Hepatocyte (in vitro differentiated cells): ENCODE measurements around the gene STXBP1.
A peak's percentile ranks its signal among the peaks of the same experiment; 100 is the strongest.

Experiments used
- EZH2 ChIP-seq: fragments of 200-600 bp; sonication (generic); IDR thresholded peaks from 2 replicates; pipeline ENCODE4 v1.6.1; 2016; ENCODE audit warnings: antibody characterized with exemption, mild to moderate bottlenecking, borderline replicate concordance
- TF ChIP-seq, protein P1 (sequence below): fragments of 200-600 bp; sonication (generic); IDR thresholded peaks from 2 replicates; pipeline ENCODE4 v1.5.1; 2016; ENCODE audit warnings: antibody characterized with exemption, mild to moderate bottlenecking; ENCODE audit not compliant: poor library complexity

DNA sequence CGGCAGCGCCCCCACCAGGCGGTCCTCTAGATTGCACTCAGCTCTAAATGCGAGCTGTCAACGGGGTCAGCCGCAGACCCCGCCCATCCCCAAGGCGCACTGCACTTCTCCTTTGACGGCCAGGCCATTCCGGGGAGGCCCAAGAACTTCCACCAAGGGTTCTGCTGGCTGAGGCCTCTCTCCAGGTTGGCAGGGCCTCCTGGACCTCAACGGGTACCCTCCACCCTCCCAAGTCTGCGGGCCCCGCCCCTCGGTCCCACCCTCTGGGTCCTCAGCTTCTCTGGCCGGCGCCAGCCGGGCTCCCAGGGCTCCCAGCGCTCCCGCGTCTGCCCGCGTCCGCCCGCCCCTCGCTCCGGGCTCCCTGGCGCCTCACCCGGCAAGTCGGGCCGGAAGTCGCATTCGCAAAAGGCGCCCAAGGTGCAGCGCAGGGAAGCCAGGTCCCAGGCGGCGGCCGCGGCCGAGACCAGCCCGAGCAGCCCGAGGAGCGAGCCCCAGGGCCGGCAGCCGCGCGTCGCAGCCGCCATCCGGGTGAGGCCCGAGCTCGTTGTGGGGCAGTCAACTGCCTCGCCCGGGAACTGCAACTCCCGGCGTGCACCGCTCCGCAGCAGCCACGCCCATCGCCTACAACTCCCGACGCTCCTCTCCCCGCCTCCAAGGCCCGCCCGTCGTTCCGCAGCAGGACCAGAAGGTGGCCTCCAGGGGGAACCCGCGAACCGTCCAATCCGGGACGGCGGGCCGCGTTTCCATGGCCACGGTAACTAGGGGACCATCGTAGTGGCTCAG, 122.9 kb downstream of the STXBP1 start, which contains the start of gene TOR2A:
- TF ChIP-seq, protein P1, sequence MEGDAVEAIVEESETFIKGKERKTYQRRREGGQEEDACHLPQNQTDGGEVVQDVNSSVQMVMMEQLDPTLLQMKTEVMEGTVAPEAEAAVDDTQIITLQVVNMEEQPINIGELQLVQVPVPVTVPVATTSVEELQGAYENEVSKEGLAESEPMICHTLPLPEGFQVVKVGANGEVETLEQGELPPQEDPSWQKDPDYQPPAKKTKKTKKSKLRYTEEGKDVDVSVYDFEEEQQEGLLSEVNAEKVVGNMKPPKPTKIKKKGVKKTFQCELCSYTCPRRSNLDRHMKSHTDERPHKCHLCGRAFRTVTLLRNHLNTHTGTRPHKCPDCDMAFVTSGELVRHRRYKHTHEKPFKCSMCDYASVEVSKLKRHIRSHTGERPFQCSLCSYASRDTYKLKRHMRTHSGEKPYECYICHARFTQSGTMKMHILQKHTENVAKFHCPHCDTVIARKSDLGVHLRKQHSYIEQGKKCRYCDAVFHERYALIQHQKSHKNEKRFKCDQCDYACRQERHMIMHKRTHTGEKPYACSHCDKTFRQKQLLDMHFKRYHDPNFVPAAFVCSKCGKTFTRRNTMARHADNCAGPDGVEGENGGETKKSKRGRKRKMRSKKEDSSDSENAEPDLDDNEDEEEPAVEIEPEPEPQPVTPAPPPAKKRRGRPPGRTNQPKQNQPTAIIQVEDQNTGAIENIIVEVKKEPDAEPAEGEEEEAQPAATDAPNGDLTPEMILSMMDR, result peak; percentile 99
- TF ChIP-seq EZH2, result no peak
